ENCODE data around the gene TTC9B. TPM values are rescaled to one million over a fixed set of nuclear protein-coding genes. Genes with fewer than 3 reads are reported as not detected.

The TTC9B gene
- total RNA-seq, 1 donor from 2014 or later: not detected

GRCh38 chr19:40210889-40211288 is 7.3 kb downstream of the TTC9B start:
- intact Hi-C loops (cut with DNase I): loop anchor here (10.0 kb wide), 1 partner anchor 56 kb away; no protein-coding TSS in a partner anchor
- no peak for DNase-seq (ENCODE audit: extremely low spot score in 2 of 2)
- Histone ChIP-seq H3K4me3 (no peak overlapping the region), H3K27ac (no peak overlapping the region), H3K27me3 (no peaks in the 10 kb centered on the region), H3K36me3 (peaks cover 0 to 7% of the 10 kb centered on the region in 2 donors), H3K4me1 (no peaks in the 10 kb centered on the region), H3K9me3 (no peaks in the 10 kb centered on the region)
- TF ChIP-seq CTCF (IDR thresholded peaks at IDR 0.05) (no peak), POLR2A (IDR thresholded peaks at IDR 0.05) (no peak), POLR2AphosphoS5 (IDR thresholded peaks at IDR 0.05; ENCODE audit: insufficient read depth in 1 of 2, low read depth in 1 of 2) (no peak)

DNA sequence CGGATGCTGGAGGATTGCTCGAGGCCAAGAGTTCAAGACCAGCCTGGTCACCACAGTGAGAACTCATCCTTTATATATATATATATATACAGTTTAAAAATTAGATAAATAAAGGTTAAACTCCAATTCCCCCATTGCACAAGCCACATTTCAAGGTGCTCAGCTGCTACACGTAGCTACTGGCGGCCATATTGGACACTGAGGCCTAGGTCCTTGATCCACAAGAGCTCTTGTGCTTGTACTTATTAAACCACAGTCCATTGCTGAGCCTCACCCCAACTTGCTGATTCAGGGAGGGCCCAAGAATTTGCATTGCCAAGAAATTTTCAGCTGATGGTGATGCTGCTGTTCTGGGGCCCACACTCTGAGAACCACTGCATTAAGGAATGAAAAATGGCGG is 9.6 kb downstream of the TTC9B start:
- Histone ChIP-seq H3K9me3 (no peaks in the 10 kb centered on the region), H3K36me3 (peaks cover 0 to 23% of the 10 kb centered on the region in 2 donors), H3K4me3 (no peak overlapping the region), H3K4me1 (no peaks in the 10 kb centered on the region), H3K27ac (no peak overlapping the region), H3K27me3 (no peaks in the 10 kb centered on the region)
- TF ChIP-seq POLR2A (IDR thresholded peaks at IDR 0.05): no peak
- intact Hi-C loops (cut with DNase I): no loop called here
- DNase-seq (ENCODE audit: extremely low spot score in 2 of 2): no peak

DNA sequence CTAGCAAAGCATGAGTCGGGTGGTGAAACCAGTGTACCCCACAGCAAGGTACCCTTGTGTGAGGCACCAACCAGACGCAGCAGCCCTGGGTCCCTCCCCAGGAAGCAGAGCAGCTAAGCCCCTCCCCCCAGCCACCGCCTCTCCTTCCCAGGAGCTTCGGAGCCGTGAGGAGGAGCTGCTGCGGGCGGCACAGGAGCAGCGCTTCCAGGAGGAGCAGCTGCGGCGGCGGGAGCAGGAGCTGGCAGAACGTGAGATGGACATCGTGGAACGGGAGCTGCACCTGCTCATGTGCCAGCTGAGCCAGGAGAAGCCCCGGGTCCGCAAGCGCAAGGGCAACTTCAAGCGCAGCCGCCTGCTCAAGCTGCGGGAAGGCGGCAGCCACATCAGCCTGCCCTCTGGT is 12.4 kb downstream of the TTC9B start:
- H3K36me3 ChIP-seq: peaks cover 0 to 27% of the 10 kb centered on the region in 2 donors
- intact Hi-C loops (cut with DNase I): no loop called here
- H3K4me1 ChIP-seq: no peaks in the 10 kb centered on the region
- no peaks in the 10 kb centered on the region for H3K27me3 ChIP-seq
- DNase-seq (ENCODE audit: extremely low spot score in 2 of 2): no peak
- TF ChIP-seq POLR2AphosphoS5 (IDR thresholded peaks at IDR 0.05; ENCODE audit: insufficient read depth in 1 of 2, low read depth in 1 of 2): no peak
- TF ChIP-seq POLR2A (IDR thresholded peaks at IDR 0.05): no peak
- no peak for TF ChIP-seq CTCF (IDR thresholded peaks at IDR 0.05)
- H3K27ac ChIP-seq: no peak overlapping the region
- H3K4me3 ChIP-seq: no peak overlapping the region
- H3K9me3 ChIP-seq: no peaks in the 10 kb centered on the region

- H3K4me3 ChIP-seq: no peak overlapping the region
- H3K27me3 ChIP-seq: no peaks in the 10 kb centered on the region
- no peaks in the 10 kb centered on the region for H3K4me1 ChIP-seq
- intact Hi-C loops (cut with DNase I): no loop called here
- H3K36me3 ChIP-seq: peaks cover 0 to 21% of the 10 kb centered on the region in 2 donors
- no peak for DNase-seq (ENCODE audit: extremely low spot score in 2 of 2)
- no peak overlapping the region for H3K27ac ChIP-seq
- no peaks in the 10 kb centered on the region for H3K9me3 ChIP-seq
- TF ChIP-seq POLR2A (IDR thresholded peaks at IDR 0.05) (no peak), POLR2AphosphoS5 (IDR thresholded peaks at IDR 0.05; ENCODE audit: insufficient read depth in 1 of 2, low read depth in 1 of 2) (no peak), CTCF (IDR thresholded peaks at IDR 0.05) (no peak)
Observed at GRCh38 chr19:40204381-40204780, 13.8 kb downstream of the TTC9B start.

GRCh38 chr19:40200341-40201099 is 17.7 kb downstream of the TTC9B start:
- H3K4me3 ChIP-seq: no peak overlapping the region
- no peaks in the 10 kb centered on the region for H3K9me3 ChIP-seq
- no peak for DNase-seq (ENCODE audit: extremely low spot score in 2 of 2)
- no peak overlapping the region for H3K27ac ChIP-seq
- intact Hi-C loops (cut with DNase I): no loop called here
- H3K4me1 ChIP-seq: no peaks in the 10 kb centered on the region
- no peaks in the 10 kb centered on the region for H3K27me3 ChIP-seq
- peaks cover 0 to 21% of the 10 kb centered on the region in 2 donors for H3K36me3 ChIP-seq
- TF ChIP-seq POLR2A (IDR thresholded peaks at IDR 0.05) (no peak), CTCF (IDR thresholded peaks at IDR 0.05) (no peak), POLR2AphosphoS5 (IDR thresholded peaks at IDR 0.05; ENCODE audit: insufficient read depth in 1 of 2, low read depth in 1 of 2) (no peak)
